GM21723 (cell line): ENCODE data around the gene GPR87.

Source experiments
- ATAC-seq: cut with Tn5 transposase; IDR thresholded peaks from one replicate; pipeline ENCODE4 v1.9.1; 2021; ENCODE audit warnings: mild to moderate bottlenecking, moderate library complexity; ENCODE audit not compliant: unreplicated experiment

GPR87 gene

DNA sequence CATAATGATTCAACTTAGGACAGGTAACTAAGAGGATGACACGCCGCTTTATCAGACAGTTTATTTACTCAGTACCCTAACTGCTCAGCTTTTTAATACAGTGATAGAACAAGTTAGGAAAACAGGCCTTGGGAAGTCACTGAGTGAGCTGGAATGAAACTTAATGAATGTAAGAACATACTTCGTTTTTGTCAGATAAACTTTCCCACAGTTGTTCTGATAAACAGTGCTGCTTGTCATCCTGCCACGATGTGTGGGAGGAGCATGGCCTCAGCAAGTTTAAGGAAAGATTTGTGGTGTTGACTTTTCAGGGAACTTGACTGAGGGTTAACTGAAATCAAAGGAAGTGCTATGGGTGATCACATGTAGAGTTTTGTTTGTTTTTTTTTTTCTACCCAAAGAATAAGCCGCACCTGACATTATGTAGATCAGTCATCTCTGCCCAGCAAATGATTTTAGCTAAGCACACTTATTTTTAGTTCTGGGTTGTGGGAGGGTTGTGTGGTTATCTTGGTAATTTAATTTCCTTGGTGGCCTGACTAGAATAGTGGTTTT is 32.6 kb downstream of the GPR87 start:
- no peak for ATAC-seq

DNA sequence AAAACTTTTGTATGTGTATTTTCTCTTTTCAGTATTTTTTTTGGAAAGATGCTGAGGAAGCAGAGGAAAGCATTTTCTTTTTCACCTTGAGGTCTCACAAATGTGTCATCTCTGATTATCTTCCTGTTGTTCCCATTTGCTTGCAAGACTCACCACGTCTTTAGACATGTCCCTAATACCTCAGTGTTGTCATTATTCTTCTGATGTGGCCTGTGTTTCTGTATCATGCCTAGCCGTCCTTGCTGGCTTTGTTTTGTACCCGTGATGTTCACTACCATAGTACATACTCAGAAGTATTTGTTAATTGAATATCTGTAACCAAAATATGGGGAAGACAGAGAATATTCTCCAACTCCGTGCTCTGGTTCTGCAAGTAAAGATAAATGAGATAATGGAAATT is 33.2 kb downstream of the GPR87 start:
- no peak for ATAC-seq

DNA sequence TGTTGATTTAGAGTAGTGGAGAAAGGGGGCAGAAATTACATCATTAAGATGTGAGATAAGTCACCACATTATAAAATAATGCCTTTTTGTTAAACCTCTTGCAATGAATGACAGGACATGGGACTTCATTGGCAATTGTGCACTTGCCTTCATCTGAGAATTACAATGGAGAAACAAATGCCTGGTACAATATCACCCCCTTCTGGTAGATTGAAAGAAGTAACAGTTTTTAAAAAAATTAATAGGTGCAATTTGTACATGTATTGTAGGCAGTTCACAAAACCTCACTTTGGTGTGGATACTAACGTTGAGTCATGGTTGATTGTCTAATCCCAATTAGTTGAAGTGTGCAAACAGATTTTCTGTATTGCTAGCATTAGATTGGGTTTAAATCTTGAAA is 33.7 kb downstream of the GPR87 start:
- ATAC-seq: peak; percentile 55

DNA sequence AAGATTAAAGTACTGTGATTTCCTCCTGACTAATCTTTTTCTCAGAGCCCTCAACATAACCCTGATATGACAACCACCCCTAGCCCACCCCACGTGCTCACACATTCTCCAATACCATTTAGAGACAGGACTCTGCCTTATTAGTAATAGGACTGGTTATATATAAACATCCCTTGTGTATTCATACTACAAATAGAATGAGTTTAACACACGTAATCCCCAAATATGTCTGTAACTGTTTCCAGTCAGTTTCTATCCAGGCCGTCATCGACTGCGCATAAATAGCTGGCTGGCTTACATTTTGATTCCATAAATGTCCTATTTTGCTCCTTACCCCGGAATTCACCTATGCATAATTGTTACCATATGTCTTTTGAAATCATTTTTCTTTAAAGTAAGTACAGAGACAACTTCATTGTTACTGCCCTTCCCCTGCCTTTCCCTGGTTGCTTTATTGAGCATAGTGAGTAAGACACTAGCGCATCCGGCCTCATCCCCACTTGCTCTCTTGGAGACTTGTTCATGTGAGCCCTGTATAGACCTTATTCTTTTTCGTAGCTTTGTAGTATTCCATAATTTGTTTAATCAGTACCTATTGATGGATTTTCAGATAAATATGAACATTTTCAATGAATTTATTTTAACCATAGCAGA is 34.8 kb downstream of the GPR87 start:
- ATAC-seq: no peak

DNA sequence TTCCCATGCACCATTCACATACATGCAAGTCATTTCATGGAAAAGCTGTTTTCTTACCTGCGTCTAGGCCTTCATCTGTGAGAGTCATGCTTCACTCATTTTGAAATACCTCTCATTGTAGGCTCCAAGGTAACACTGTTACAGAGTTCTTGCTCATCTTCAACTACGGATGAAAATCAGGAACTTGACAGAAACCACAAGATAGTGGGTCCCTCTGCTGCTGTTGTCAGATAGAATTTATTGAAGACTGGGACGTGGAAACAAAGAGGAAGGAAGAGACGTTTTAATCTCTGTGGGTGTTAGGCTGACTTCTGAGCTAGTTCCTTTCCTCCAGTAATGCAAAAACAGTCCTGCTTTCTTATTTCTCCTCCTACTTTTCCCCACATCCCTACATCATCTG is 38.4 kb downstream of the GPR87 start, which contains the start of gene P2RY14:
TSS of gene P2RY14 (minus strand) at position 313 of the 400 bp plus-strand sequence. CDS start 64,226 bp downstream, outside the sequence.
- no peak for ATAC-seq

DNA sequence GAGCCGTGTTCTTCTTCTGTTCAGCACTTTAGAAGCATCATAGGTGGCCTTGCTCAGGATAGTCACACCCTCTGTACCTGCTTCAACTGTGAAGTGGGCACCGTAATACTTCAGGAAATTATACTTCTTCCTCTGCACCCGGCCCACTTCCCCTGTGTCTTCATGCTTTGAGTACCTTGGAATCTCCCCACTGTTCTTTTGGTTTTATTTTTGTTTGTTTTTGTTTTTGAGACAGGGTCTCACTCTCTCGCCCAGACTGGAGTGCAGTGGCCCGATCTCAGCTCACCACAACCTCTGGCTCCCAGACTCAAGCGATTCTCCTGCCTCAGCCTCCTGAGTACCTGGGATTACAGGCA is 40.0 kb downstream of the GPR87 start:
- peak; percentile 77 for ATAC-seq

DNA sequence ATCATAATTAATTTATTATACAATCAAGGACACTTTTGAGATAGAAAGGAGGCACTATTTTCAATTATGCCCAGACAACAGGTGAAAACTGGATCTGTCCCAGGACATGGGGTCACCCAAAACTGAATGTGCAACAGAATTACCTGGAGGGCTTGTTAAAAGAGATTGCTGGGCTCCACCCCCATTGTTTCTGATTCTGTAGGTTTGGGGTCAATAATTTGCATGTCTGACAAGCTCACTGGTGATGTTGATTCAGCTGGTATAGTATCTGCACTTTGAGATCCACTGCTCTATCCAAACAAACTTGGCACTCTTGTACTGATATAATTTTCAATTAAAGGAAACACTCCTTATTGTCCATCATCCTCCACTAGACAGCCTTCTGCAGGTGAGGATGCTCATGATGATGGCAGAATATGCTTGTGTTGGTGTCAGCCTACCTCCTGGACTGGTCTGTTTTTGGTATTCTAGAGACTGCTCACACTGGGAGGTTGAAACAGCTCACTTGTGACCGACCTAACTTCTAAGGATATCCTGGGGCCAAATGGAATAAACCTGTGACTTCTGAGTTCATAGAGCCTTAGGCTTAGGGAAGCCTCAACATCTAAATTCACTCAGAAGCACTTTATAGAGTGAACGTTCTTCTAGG is 40.5 kb downstream of the GPR87 start:
- peak; percentile 2 for ATAC-seq

GRCh38 chr3:151275091-151275490 is 41.5 kb downstream of the GPR87 start:
- ATAC-seq: no peak

- no peak for ATAC-seq
These were observed 47.0 kb downstream of the GPR87 start for GRCh38 chr3:151269631-151270030.

GRCh38 chr3:151268267-151269235 is 48.1 kb downstream of the GPR87 start:
- peak; percentile 67 for ATAC-seq

DNA sequence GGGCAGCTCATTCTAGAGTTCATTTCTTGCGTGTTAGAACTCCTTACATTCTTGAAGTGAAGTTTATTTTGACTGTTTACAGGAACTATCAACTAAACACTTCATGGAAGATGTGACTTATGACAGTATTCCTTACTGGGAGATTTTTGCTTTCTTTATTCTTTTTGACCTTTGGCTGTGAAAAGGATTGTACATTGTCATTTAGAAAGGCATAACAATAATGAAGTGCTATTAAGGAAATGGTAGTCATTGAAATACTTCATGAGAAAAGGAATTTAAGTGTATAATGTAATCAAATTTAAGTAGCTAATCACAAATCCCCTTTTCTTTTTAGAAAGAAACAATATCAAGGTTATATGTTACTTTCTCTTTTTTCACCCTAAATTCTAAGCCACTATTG is 49.6 kb downstream of the GPR87 start:
- no peak for ATAC-seq

DNA sequence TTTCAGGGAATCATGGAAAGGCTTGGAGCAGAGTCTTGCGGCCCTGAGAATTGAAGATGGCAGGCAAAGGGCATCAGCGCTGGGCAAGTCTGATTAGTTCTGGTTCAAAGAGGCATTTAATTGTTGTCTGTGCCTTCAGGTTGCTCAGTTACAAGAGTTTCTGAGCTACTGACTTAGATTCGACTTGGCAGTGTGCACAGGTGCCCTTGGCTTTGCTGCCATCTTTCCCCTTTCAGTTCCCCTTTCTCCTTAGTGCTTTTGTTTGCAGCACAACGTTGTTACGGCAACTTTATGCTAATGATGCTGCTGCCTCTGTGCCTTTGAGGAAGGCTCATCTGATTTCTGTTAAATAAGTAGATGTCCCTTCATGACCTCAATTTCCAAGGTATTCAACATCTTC is 50.8 kb downstream of the GPR87 start:
- ATAC-seq: peak; percentile 96

- no peak for ATAC-seq
These were observed 51.5 kb downstream of the GPR87 start for GRCh38 chr3:151265166-151265565.

- ATAC-seq: no peak
These were observed 52.0 kb downstream of the GPR87 start for GRCh38 chr3:151264605-151265004.

DNA sequence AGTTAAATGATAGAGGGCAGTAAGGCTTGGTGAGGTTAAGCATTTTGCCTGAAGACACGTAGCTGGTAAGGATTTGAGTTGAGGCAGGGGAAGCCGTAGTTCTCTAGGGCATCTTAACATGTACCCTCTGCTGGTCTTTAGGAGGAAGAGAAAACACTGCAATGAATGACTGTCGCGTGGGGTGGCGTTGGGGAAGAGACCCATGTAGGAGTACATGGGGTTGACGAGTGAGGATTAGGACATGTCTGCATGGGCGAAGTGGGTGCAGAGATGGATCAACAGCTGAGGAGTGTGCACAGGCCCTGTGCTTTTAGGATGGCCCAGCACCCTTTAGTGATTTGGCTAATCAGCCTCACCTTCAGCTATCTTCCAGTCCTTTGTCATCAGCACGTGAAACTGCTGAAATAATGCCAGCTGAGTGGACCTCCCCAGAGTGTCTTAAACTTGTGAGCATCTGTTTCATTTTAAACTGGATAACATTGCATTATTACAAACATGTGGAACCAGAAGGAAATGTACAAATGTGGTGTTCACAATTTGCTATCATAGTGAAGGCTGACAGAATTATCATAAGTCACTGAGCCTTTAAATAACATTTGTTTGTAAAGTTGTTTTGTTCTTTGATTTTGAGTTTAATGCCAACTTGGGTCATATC is 53.6 kb downstream of the GPR87 start:
- no peak for ATAC-seq

DNA sequence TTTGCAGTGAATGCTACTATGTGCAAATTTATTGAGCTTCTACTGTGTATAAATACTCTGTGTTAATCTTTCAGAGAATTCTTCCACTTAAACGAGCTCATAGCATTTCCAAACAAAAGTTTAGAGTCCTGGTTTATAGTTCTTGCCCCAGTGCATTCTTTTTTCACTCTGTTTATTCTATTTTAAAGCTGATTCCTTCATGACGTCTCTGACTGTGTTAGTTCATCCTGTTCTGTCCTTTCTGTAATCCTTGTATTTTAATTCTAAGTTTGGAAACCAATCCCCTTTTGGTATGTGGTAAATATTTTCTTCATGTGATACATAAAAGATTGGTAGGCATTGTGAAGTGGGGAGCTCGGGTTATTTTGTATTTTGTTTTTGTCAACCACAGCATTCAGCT is 57.0 kb downstream of the GPR87 start:
- ATAC-seq: no peak

DNA sequence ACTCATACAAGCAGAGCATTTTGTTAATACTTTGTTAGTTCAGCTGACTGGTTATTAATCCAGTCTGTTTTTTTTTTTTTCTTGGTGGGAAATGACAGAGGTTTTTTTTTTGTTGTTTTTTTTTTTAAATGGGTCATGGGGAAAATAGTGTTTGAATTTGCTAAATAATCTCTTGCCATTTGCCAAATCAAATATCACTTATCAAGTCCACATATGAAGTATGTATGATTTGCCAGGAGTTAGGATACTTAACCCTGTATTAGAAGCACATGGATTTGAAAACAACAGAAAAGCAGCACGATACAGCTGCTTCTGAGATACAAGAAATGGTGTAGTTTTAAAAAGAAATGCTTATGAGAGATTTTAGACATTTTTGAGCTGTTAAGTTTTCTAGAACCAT is 59.9 kb downstream of the GPR87 start:
- ATAC-seq: no peak

DNA sequence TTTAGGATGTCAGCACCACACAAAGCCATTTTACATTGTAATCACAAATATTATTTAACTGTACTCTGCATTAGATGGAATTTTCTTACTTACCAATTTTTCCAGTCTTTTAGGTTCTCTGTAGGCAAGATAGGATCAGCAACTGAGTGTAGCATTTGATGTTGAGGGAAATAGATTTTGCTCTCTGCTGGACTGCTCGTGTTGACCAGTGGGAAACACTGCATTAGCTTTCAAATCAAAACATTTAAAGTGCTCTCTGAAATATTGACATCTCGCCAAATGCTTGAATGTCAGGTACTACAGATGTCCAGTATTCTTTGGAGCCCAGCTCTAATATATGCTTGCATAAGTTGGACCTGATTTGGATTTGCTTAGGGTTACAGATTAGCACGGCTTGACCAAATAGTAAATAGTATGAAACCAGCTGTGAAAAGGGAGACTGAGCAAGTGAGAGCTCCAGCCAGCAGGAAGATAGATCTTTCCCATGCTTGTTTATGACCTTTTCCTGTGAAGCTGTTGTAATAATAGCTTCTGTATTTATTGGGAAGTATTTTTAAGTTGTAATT is 67.8 kb downstream of the GPR87 start:
- no peak for ATAC-seq
